OCI-LY3 (cell line): ENCODE data around the gene CAPN8.

Experiments used
- EZH2phosphoT487 ChIP-seq: fragments of 200-600 bp; shearing (Covaris generic); IDR thresholded peaks from 2 replicates; pipeline ENCODE4 v1.6.1; 2018; ENCODE audit warnings: antibody characterized with exemption, mixed run types, low read depth
- TF ChIP-seq, protein P1 (sequence below): fragments of 200-600, 300-600 bp; sonication (generic); IDR thresholded peaks from 2 replicates; pipeline ENCODE4 v1.5.1; 2014; ENCODE audit warnings: antibody characterized with exemption, low read length, low read depth

DNA sequence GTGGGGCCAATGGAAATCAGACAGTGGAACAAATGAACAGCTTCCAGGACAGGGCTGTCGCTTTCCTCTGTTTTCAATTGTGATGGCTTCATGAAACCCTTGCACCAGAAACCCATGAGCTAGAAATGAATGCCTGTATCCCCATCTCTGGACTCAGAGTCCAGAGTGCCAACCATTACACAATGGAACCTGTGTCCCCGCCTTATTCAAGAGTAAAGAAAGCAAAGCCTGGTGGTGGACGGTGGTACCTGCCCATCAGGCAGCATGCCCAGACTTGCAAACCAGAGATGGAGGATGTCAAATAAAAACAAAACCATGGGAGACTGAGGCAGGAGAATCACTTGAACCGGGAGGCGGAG is 42.5 kb upstream of the CAPN8 start:
- TF ChIP-seq, protein P1, sequence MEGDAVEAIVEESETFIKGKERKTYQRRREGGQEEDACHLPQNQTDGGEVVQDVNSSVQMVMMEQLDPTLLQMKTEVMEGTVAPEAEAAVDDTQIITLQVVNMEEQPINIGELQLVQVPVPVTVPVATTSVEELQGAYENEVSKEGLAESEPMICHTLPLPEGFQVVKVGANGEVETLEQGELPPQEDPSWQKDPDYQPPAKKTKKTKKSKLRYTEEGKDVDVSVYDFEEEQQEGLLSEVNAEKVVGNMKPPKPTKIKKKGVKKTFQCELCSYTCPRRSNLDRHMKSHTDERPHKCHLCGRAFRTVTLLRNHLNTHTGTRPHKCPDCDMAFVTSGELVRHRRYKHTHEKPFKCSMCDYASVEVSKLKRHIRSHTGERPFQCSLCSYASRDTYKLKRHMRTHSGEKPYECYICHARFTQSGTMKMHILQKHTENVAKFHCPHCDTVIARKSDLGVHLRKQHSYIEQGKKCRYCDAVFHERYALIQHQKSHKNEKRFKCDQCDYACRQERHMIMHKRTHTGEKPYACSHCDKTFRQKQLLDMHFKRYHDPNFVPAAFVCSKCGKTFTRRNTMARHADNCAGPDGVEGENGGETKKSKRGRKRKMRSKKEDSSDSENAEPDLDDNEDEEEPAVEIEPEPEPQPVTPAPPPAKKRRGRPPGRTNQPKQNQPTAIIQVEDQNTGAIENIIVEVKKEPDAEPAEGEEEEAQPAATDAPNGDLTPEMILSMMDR: no peak
- no peak for TF ChIP-seq EZH2phosphoT487
